Upper lobe of left lung (tissue), 4 donors: Measurements from ENCODE around the gene UPP2.

Source experiments
- CTCF ChIP-seq, 6 experiments: fragments of 450-650 bp in 4 of 6; fragments of 200-600 bp in 2 of 6; sonication (generic) in 2 of 6; IDR thresholded peaks; one replicate each; pipeline ENCODE4 v1.5.1; 2016 to 2019; ENCODE audit warnings: antibody characterized with exemption in 6 of 6
- EP300 ChIP-seq, 4 donors: sonication (generic); formaldehyde crosslinking; IDR thresholded peaks; one replicate each; pipeline ENCODE4 v1.5.1; 2017; ENCODE audit warnings: antibody characterized with exemption in 4 of 4, control low read depth in 2 of 4
- POLR2A ChIP-seq, 4 donors: fragments of 450-650 bp; IDR thresholded peaks; one replicate each; pipeline ENCODE4 v1.5.1; 2016 to 2017; ENCODE audit warnings: antibody characterized with exemption in 4 of 4, mild to moderate bottlenecking in 2 of 4
- POLR2AphosphoS5 ChIP-seq, 2 donors: sonication (generic); formaldehyde crosslinking; IDR thresholded peaks; one replicate each; pipeline ENCODE4 v1.5.1; 2017; ENCODE audit warnings: antibody characterized with exemption in 2 of 2

DNA sequence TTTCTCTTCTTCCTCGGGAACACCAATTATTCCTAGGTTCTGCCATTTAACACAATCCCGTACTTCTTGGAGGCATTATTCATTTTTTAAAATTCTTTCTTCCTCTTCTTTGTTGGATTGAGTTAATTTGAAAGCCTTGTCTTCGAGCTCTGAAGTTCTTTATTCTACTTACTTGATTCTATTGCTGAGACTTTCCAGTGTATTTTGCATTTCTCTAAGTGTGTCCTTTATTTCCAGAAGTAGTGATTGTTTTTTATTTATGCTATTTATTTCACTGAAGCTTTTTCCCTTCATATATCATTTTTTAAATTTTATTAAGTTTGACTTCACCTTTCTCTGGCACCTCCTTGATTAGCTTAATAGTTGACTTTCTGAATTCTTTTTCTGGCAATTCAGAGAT lies 13.6 kb upstream of the UPP2 start:
- TF ChIP-seq POLR2A (IDR thresholded peaks at IDR 0.05) (no peak), CTCF (IDR thresholded peaks at IDR 0.05) (no peak), POLR2AphosphoS5 (IDR thresholded peaks at IDR 0.05) (no peak), EP300 (IDR thresholded peaks at IDR 0.05) (no peak)
